Esophagus squamous epithelium (tissue), 4 donors: ENCODE results near the gene PTPRG.

Experiments
- CTCF ChIP-seq, 6 experiments: fragments of 450-650 bp in 4 of 6; fragments of 200-600 bp in 2 of 6; sonication (generic) in 2 of 6; IDR thresholded peaks; one replicate each; pipeline ENCODE4 v1.5.1; 2016 to 2019; ENCODE audit warnings: antibody characterized with exemption in 6 of 6, mild to moderate bottlenecking in 4 of 6, moderate library complexity in 4 of 6
- POLR2A ChIP-seq, 4 donors: fragments of 450-650 bp; IDR thresholded peaks; one replicate each; pipeline ENCODE4 v1.6.1; 2017; ENCODE audit warnings: antibody characterized with exemption in 4 of 4, mild to moderate bottlenecking in 4 of 4, moderate library complexity in 3 of 4

DNA sequence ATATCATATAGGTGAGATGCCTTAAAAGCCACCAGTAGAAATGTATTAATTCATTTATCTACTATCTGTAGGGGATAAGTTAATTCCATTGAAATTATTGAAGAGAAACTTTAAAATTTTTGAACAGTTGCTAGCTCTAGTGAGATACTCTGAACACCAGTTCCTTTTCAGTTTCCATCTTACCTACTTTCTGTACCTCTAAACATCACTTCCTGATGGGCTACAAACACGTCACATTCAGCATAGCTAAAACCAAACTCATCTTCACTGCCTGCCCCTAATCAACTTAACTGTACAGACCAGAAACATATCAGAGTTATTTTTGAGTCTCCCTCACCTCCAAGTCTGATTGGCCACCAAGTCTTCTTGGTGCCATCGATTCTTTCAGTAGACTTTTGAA is 723.1 kb downstream of the PTPRG start:
- TF ChIP-seq CTCF (IDR thresholded peaks at IDR 0.05) (no peak), POLR2A (IDR thresholded peaks at IDR 0.05) (no peak)
